GM18873 (cell line): ENCODE measurements around the gene PLCZ1.

Experiments
- ATAC-seq: cut with Tn5 transposase; IDR thresholded peaks from one replicate; pipeline ENCODE4 v1.9.1; 2021; ENCODE audit warnings: mild to moderate bottlenecking, moderate library complexity, moderate number of reproducible peaks; ENCODE audit not compliant: unreplicated experiment, low FRiP score

The PLCZ1 gene

DNA sequence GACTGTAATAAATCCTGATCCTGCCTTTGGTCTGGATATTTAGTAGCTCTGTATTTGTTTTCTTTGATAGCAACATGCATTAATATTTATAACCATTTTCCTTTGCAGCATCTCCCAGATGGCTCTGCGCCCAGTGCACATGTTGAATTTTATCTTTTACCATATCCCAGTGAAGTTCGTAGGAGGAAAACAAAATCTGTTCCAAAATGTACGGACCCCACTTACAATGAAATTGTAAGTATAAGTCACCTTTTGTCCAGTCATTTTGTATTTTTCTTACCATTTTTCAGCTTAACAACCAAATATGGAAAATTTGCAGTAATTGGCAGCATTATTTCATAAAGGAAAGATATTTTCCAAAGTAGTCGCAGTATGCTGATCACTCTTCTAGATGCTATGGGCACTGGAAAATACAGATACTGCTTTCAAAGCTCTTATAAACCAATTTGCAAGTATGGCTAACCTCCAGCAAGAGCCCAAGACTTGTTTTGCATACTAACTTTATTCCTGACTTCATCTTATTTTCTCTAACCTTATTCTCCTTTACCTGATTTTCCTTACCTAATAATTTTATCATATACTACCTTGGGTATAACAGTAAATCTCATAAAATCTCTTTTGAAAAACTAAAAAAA, 97.4 kb downstream of the PLCZ1 start:
- no peak for ATAC-seq

DNA sequence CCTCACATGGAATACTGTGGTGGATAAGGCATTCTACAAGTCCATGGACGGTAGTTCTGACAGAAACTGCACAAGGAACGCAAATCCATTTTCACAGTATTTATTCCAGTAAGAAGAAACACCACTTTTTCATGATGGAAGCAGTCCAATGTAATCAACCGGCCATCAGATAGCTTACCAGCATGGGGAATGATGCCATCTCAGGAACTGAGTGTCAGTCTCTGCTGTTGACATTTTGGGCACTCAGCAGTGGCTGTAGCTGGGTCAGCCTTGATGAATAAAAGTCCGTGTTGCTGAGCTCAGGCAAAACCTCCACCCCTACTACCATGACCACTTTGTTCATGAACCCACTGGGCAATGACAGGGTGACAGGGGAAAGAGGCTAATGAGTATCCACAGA, 103.4 kb downstream of the PLCZ1 start:
- ATAC-seq, result no peak
